GM12878 (cell line): ENCODE data around the gene IKBKG. TPM values are rescaled to one million over a fixed set of nuclear protein-coding genes. Genes with fewer than 3 reads are reported as not detected.
A peak's percentile ranks its signal among the peaks of the same experiment; 100 is the strongest.

Source experiments
- ATF2 ChIP-seq: IDR thresholded peaks from 2 replicates; pipeline ENCODE4 v1.6.1; 2012; ENCODE audit warnings: low read length, inconsistent platforms
- CBFB ChIP-seq: IDR thresholded peaks from 2 replicates; pipeline ENCODE4 v1.6.1; 2016; ENCODE audit warnings: antibody characterized with exemption, low read depth
- CEBPZ ChIP-seq: fragments of 150-350 bp; IDR thresholded peaks from 2 replicates; pipeline ENCODE4 v1.6.1; 2016; ENCODE audit warnings: low read depth, low read length
- CHD1 ChIP-seq: IDR thresholded peaks from 2 replicates; pipeline ENCODE4 v1.6.1; 2012; ENCODE audit warnings: low read depth, low read length, improper control_type of control experiment
- EED ChIP-seq: sonication (generic); IDR thresholded peaks from 2 replicates; pipeline ENCODE4 v1.6.1; 2016; ENCODE audit warnings: antibody characterized with exemption, low read depth
- FOXK2 ChIP-seq: fragments of 450-650 bp; IDR thresholded peaks from 2 replicates; pipeline ENCODE4 v1.6.1; 2017; ENCODE audit warnings: mild to moderate bottlenecking, moderate library complexity
- HDAC6 ChIP-seq: fragments of 200-600 bp; sonication (generic); IDR thresholded peaks from one replicate; pipeline ENCODE4 v1.8.0; 2017; ENCODE audit warnings: antibody characterized with exemption; ENCODE audit not compliant: unreplicated experiment
- KLF5 ChIP-seq: fragments of 450-650 bp; IDR thresholded peaks from 2 replicates; pipeline ENCODE4 v1.6.1; 2014; ENCODE audit warnings: mild to moderate bottlenecking; ENCODE audit not compliant: partially characterized antibody
- PML ChIP-seq: IDR thresholded peaks from 2 replicates; pipeline ENCODE4 v1.6.1; 2012; ENCODE audit warnings: low read length, inconsistent platforms
- RBBP5 ChIP-seq: fragments of 200-600 bp; sonication (generic); conservative IDR thresholded peaks from 2 replicates; pipeline ENCODE4 v1.6.1; 2016
- SMARCA5 ChIP-seq: fragments of 450-650 bp; IDR thresholded peaks from 2 replicates; pipeline ENCODE4 v1.6.1; 2017; ENCODE audit warnings: mild to moderate bottlenecking
- SUZ12 ChIP-seq: fragments of 200-600 bp; sonication (generic); IDR thresholded peaks from one replicate; pipeline ENCODE4 v1.6.1; 2018; ENCODE audit warnings: antibody characterized with exemption, mild to moderate bottlenecking; ENCODE audit not compliant: unreplicated experiment
- TCF3 ChIP-seq: IDR thresholded peaks from 2 replicates; pipeline ENCODE4 v1.6.1; 2012; ENCODE audit warnings: low read depth, mild to moderate bottlenecking, low read length, borderline replicate concordance; ENCODE audit not compliant: insufficient read depth
- YBX1 ChIP-seq: fragments of 450-650 bp; IDR thresholded peaks from 2 replicates; pipeline ENCODE4 v1.6.1; 2016; ENCODE audit warnings: antibody characterized with exemption
- ZBED1 ChIP-seq: IDR thresholded peaks from 2 replicates; pipeline ENCODE4 v1.6.1; 2016; ENCODE audit warnings: borderline replicate concordance
- ZBTB33 ChIP-seq: fragments of 450-650 bp; IDR thresholded peaks from 2 replicates; pipeline ENCODE4 v1.6.1; 2017; ENCODE audit warnings: mild to moderate bottlenecking
- ZBTB40 ChIP-seq: fragments of 450-650 bp; IDR thresholded peaks from 2 replicates; pipeline ENCODE4 v1.6.1; 2016; ENCODE audit warnings: mild to moderate bottlenecking, moderate library complexity, borderline replicate concordance
- polyA plus RNA-seq, 11 experiments: library from polyadenylated mRNA; depleted of rRNA in 4 of 11; unstranded in 6 of 11; stranded (reverse) in 5 of 11; fragments of >200 nt; fragmentation: Nextera tagmentation in 4 of 11; fragmentation: Illumina TruSeq in 1 of 11; extraction: Ambion mirVana in 4 of 11; extraction: Trizol in 1 of 11; gene quantifications; 1 replicate in 1 of 11; 2 replicates in 10 of 11; pipeline versions ENCODE4 v1.2.1 to v1.2.3, GENCODE V29; 2011 to 2016; ENCODE audit warnings: inconsistent platforms in 2 of 11, missing spikeins in 2 of 11, low read depth in 1 of 11
- total RNA-seq, 4 experiments: library from RNA; depleted of rRNA in 3 of 4; stranded (reverse); fragments of >200 nt in 3 of 4; fragmentation: Illumina TruSeq in 1 of 4; extraction: Trizol in 1 of 4; gene quantifications; 2 replicates each; pipeline versions ENCODE4 v1.2.1 to v1.2.3, GENCODE V29; 2013 to 2021

Gene IKBKG
- total and polyA plus RNA-seq, 10 of the 15 experiments (the other 5 are each of a cell fraction or from before 2014, with no cell fraction given), result 0.35 to 30.7 (median 16.7) TPM

GRCh38 chrX:154534526-154535322, 12.7 kb upstream of the IKBKG start (continued):
- no peak for TF ChIP-seq ZBTB33
- TF ChIP-seq CHD1, result no peak
- TF ChIP-seq FOXK2, result no peak
- no peak for TF ChIP-seq KLF5
- peak; percentile 96 for TF ChIP-seq SMARCA5
- no peak for TF ChIP-seq TCF3
- TF ChIP-seq PML, result no peak
- TF ChIP-seq HDAC6, result no peak
- no peak for TF ChIP-seq ZBTB40
- TF ChIP-seq YBX1, result no peak
- TF ChIP-seq ATF2, result no peak
- TF ChIP-seq ZBED1, result no peak
- no peak for TF ChIP-seq CEBPZ
- no peak for TF ChIP-seq RBBP5
- no peak for TF ChIP-seq CBFB
- no peak for TF ChIP-seq SUZ12
- peak; percentile 38; the same call in 1 of the 2 replicates for TF ChIP-seq EED
